Measurements from ENCODE around the gene RHOV. TPM values are rescaled to one million over a fixed set of nuclear protein-coding genes. Genes with fewer than 3 reads are reported as not detected.

The RHOV gene
- polyA plus RNA-seq, 2 of the 4 experiments (the other 2 are of a cell fraction), result 7.6 to 13.0 TPM

DNA sequence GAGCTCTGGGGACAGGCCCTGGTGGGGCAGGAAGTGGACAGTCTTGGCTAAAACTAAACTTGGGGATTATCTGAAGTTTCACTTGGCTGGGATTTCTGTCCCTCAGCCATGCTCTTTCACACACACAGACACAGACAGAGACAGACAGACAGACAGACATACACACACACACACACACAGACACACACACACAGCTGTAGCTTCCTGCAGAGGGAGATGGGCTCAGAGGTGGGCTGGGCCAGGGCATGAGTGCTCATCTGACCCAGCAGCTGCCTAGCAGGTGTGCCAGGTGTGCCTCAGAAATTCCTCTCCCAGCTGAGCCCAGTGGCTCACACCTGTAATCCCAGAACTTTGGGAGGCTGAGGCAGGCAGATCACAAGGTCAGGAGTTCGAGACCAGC lies 3.3 kb downstream of the RHOV start:
- ChIA-PET CTCF (interaction anchor here (0.7 to 6.4 kb wide), 4 partner anchors 21 to 124 kb away, joined by 4 to 42 read pairs (median 6); partner anchors contain the start of gene VPS18), POLR2A (interaction anchor here (1.0 kb wide), 1 partner anchor 12 kb away, joined by 4 read pairs; no protein-coding TSS in a partner anchor)
- H3K27ac ChIP-seq, result peak overlapping the region in 1 of 2 experiments; percentile 39; a peak in 2 of 6 replicates
- H3K4me3 ChIP-seq, result no peak overlapping the region
- ATAC-seq, result no peak
- no peak for TF ChIP-seq MAZ (IDR thresholded peaks at IDR 0.05; ENCODE audit: borderline replicate concordance, low read depth, low read length)
- TF ChIP-seq POLR2AphosphoS2 (conservative IDR thresholded peaks at IDR 0.05; ENCODE audit: low read length), result no peak
- TF ChIP-seq RARB (CRISPR knock-in tag; IDR thresholded peaks at IDR 0.05), result no peak
- TF ChIP-seq ATOH8 (CRISPR knock-in tag; IDR thresholded peaks at IDR 0.05; ENCODE audit: low read depth), result no peak
- TF ChIP-seq SMC3 (IDR thresholded peaks at IDR 0.05), result no peak
- TF ChIP-seq MAX (IDR thresholded peaks at IDR 0.05), result no peak
- TF ChIP-seq CBX2 (IDR thresholded peaks at IDR 0.05; ENCODE audit: borderline replicate concordance, low read depth), result no peak
- whole genome bisulfite sequencing (ENCODE audit: missing lambda C conversion rate), result 100% methylated on average over 1 of the region's 1 CpG
- H3K4me2 ChIP-seq, result no peak overlapping the region
- no peak for DNase-seq (ENCODE audit: low read depth in 1 of 2, low spot score in 1 of 2)
- no peaks in the 10 kb centered on the region for H3K9me3 ChIP-seq
- FAIRE-seq, result no peak
- H3K4me1 ChIP-seq, result peaks cover 25% of the 10 kb centered on the region

- WGBS (ENCODE audit: missing lambda C conversion rate), result 67% methylated on average over 5 of the region's 5 CpGs
- Histone ChIP-seq H3K4me1 (peaks cover 31% of the 10 kb centered on the region), H3K4me2 (no peak overlapping the region), H3K27ac (peak overlapping the region in 1 of 2 experiments; percentile 59; a peak in 2 of 6 replicates), H3K9me3 (no peaks in the 10 kb centered on the region), H3K4me3 (no peak overlapping the region)
- ATAC-seq (no peak), DNase-seq (ENCODE audit: low read depth in 1 of 2, low spot score in 1 of 2) (no peak), FAIRE-seq (no peak)
- POLR2A ChIA-PET, result interaction anchor here (1.0 kb wide), 1 partner anchor 11 kb away, joined by 4 read pairs; no protein-coding TSS in a partner anchor
- TF ChIP-seq CBX8 (IDR thresholded peaks at IDR 0.05) (no peak), POLR2A (IDR thresholded peaks at IDR 0.05; ENCODE audit: low read length) (no peak), SMC3 (IDR thresholded peaks at IDR 0.05) (no peak), EHMT2 (IDR thresholded peaks at IDR 0.05; ENCODE audit: low read depth) (no peak), EP300 (IDR thresholded peaks at IDR 0.05) (no peak), KDM1A (IDR thresholded peaks at IDR 0.05; ENCODE audit: low read depth) (no peak), MYC (IDR thresholded peaks at IDR 0.05; ENCODE audit: borderline replicate concordance, low read length) (no peak), CEBPB (IDR thresholded peaks at IDR 0.05) (no peak), PBX3 (IDR thresholded peaks at IDR 0.05) (no peak)
- TF ChIP-seq, protein P1, sequence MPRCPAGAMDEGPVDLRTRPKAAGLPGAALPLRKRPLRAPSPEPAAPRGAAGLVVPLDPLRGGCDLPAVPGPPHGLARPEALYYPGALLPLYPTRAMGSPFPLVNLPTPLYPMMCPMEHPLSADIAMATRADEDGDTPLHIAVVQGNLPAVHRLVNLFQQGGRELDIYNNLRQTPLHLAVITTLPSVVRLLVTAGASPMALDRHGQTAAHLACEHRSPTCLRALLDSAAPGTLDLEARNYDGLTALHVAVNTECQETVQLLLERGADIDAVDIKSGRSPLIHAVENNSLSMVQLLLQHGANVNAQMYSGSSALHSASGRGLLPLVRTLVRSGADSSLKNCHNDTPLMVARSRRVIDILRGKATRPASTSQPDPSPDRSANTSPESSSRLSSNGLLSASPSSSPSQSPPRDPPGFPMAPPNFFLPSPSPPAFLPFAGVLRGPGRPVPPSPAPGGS (IDR thresholded peaks at IDR 0.05), result no peak
- CTCF ChIA-PET, result interaction anchor here (1.3 to 6.4 kb wide), 4 partner anchors 22 to 36 kb away, joined by 3 to 42 read pairs (median 6); partner anchors contain the start of gene VPS18
These were observed 4.3 kb downstream of the RHOV start for GRCh38 chr15:40869686-40870085.

GRCh38 chr15:40867199-40867598 lies 6.8 kb downstream of the RHOV start:
- ChIA-PET POLR2A (no interaction called here), CTCF (interaction anchor here (1.2 kb wide), 1 partner anchor 27 kb away, joined by 3 read pairs; the partner anchor contains the start of gene VPS18)
- 94% methylated on average over 4 of the region's 4 CpGs for whole genome bisulfite sequencing (ENCODE audit: missing lambda C conversion rate)
- H3K4me2 ChIP-seq, result no peak overlapping the region
- TF ChIP-seq MAFK (IDR thresholded peaks at IDR 0.05; ENCODE audit: partially characterized antibody) (peak; percentile 85), CBX8 (IDR thresholded peaks at IDR 0.05) (no peak), TP53 (CRISPR knock-in tag; IDR thresholded peaks at IDR 0.05) (no peak)
- H3K4me3 ChIP-seq, result no peak overlapping the region
- no peak for ATAC-seq
- no peaks in the 10 kb centered on the region for H3K9me3 ChIP-seq
- peak overlapping the region; percentile 52 to 88; a peak in 5 of 6 replicates for H3K27ac ChIP-seq
- no peak for FAIRE-seq
- H3K4me1 ChIP-seq, result peaks cover 44% of the 10 kb centered on the region
- DNase-seq (ENCODE audit: low read depth in 1 of 2, low spot score in 1 of 2), result no peak

Data from A549 (cell line).